OCI-LY7 (cell line): Measurements from ENCODE around the gene ECD.
"Not testable (repeated sequence)": the region's sequence is repeated elsewhere in the genome, so short reads cannot be mapped to it uniquely, and the experiment has no call there.

Source experiments
- EZH2phosphoT487 ChIP-seq: fragments of 200-600 bp; sonication (generic); IDR thresholded peaks from 2 replicates; pipeline ENCODE4 v1.6.1; 2018; ENCODE audit warnings: low read depth, borderline replicate concordance, mild to moderate bottlenecking, mixed run types, antibody characterized with exemption, low read length, moderate library complexity, mixed read lengths
- TF ChIP-seq, protein P1 (sequence below): fragments of 200-600 bp; sonication (generic); conservative IDR thresholded peaks from 2 replicates; pipeline ENCODE4 v1.5.1; 2014; ENCODE audit warnings: mild to moderate bottlenecking, antibody characterized with exemption, low read length, moderate library complexity, mixed read lengths

DNA sequence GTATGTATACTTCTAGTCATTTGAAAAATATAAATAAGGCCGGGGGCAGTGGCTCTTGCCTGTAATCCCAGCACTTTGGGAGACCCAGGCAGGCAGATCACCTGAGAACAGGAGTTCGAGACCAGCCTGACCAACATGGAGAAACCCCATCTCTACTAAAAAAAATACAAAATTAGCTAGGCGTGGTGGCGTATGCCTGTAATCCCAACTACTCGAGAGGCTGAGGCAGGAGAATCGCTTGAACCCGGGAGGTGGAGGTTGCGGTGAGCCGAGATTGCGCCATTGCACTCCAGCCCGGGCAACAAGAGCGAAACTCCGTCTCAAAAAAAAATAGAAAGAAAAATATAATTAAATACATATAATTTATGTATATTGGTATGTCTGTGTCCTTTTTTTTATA, 55.8 kb downstream of the ECD start:
- TF ChIP-seq, protein P1, sequence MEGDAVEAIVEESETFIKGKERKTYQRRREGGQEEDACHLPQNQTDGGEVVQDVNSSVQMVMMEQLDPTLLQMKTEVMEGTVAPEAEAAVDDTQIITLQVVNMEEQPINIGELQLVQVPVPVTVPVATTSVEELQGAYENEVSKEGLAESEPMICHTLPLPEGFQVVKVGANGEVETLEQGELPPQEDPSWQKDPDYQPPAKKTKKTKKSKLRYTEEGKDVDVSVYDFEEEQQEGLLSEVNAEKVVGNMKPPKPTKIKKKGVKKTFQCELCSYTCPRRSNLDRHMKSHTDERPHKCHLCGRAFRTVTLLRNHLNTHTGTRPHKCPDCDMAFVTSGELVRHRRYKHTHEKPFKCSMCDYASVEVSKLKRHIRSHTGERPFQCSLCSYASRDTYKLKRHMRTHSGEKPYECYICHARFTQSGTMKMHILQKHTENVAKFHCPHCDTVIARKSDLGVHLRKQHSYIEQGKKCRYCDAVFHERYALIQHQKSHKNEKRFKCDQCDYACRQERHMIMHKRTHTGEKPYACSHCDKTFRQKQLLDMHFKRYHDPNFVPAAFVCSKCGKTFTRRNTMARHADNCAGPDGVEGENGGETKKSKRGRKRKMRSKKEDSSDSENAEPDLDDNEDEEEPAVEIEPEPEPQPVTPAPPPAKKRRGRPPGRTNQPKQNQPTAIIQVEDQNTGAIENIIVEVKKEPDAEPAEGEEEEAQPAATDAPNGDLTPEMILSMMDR, result not testable (repeated sequence)
- not testable (repeated sequence) for TF ChIP-seq EZH2phosphoT487
